IMR-90 (cell line): ENCODE results near the gene HNRNPA1L2. TPM values are rescaled to one million over a fixed set of nuclear protein-coding genes. Genes with fewer than 3 reads are reported as not detected.

Experiments used
- ATAC-seq: fragments of 200-7000 bp; cut with Tn5 transposase; 2 replicates; pipeline ENCODE4 v1.9.1; 2020; ENCODE audit warnings: low read depth, mild to moderate bottlenecking, moderate library complexity
- BruUV-seq: library from RNA; stranded (reverse); fragments of 400-500 nt; replicated peaks from 2 replicates; lab custom pipeline; 2021; lab: Mats Ljungman, UMichigan
- CTCF ChIA-PET: fragments of 300-600 bp; formaldehyde crosslinking; extraction: SDS; loops from one replicate; lab custom pipeline; 2021; ENCODE audit warnings: antibody characterized with exemption; lab: Yijun Ruan, JAX
- POLR2A ChIA-PET: fragments of 300-600 bp; sonication (Branson Sonifier 250); formaldehyde crosslinking; loops from one replicate; lab custom pipeline; 2022; ENCODE audit warnings: antibody characterized with exemption; ENCODE audit not compliant: unreplicated experiment; lab: Charles Lee
- DNase-seq: peaks from one replicate; pipeline ENCODE4 v3.0.0; 2013
- H2AFZ ChIP-seq: replicated peaks from 2 replicates; pipeline ENCODE3; 2013; ENCODE audit warnings: low read length, mild to moderate bottlenecking; ENCODE audit not compliant: poor library complexity
- H2AK5ac ChIP-seq: 2 replicates; pipeline ENCODE4 v1.6.1; 2013; ENCODE audit warnings: low read depth, low read length, inconsistent platforms
- H2AK9ac ChIP-seq: replicated peaks from 2 replicates; pipeline ENCODE3; 2013; ENCODE audit warnings: mild to moderate bottlenecking, low read depth, low read length, moderate library complexity; ENCODE audit not compliant: poor library complexity
- H2BK120ac ChIP-seq: 2 replicates; pipeline ENCODE4 v1.6.1; 2013; ENCODE audit warnings: low read depth, low read length, inconsistent platforms
- H2BK15ac ChIP-seq: 3 replicates; pipeline ENCODE4 v1.6.1; 2013; ENCODE audit warnings: low read depth, low read length, inconsistent platforms
- H2BK20ac ChIP-seq: 2 replicates; pipeline ENCODE4 v1.6.1; 2013; ENCODE audit warnings: low read depth, mild to moderate bottlenecking, inconsistent platforms, low read length, moderate library complexity
- H2BK5ac ChIP-seq: 2 replicates; pipeline ENCODE4 v1.6.1; 2013; ENCODE audit warnings: mild to moderate bottlenecking, low read depth, low read length, inconsistent platforms; ENCODE audit not compliant: poor library complexity, severe bottlenecking
- H3K14ac ChIP-seq: replicated peaks from 2 replicates; pipeline ENCODE4 v1.6.1; 2013; ENCODE audit warnings: low read depth, low read length, inconsistent platforms
- H3K18ac ChIP-seq: 2 replicates; pipeline ENCODE4 v1.6.1; 2013; ENCODE audit warnings: low read depth, low read length, control low read depth
- H3K23ac ChIP-seq: 2 replicates; pipeline ENCODE4 v1.6.1; 2013; ENCODE audit warnings: low read depth, low read length, inconsistent platforms
- H3K27ac ChIP-seq: 2 replicates; pipeline ENCODE4 v1.5.1; 2013; ENCODE audit warnings: mild to moderate bottlenecking, control low read depth, low read length; ENCODE audit not compliant: insufficient read depth
- H3K27me3 ChIP-seq: 2 replicates; pipeline ENCODE4 v1.6.1; 2013; ENCODE audit warnings: low read length; ENCODE audit not compliant: control insufficient read depth, insufficient read depth
- H3K36me3 ChIP-seq: 2 replicates; pipeline ENCODE4 v1.6.1; 2013; ENCODE audit warnings: low read length, mixed read lengths; ENCODE audit not compliant: control insufficient read depth, insufficient read depth
- H3K4ac ChIP-seq: 2 replicates; pipeline ENCODE4 v1.6.1; 2013; ENCODE audit warnings: low read depth, low read length, inconsistent platforms
- H3K4me1 ChIP-seq: 2 replicates; pipeline ENCODE4 v1.6.1; 2013; ENCODE audit warnings: low read length, mixed read lengths; ENCODE audit not compliant: control insufficient read depth, insufficient read depth
- H3K4me2 ChIP-seq: 2 replicates; pipeline ENCODE4 v1.6.1; 2013; ENCODE audit warnings: low read depth, mild to moderate bottlenecking, control low read depth, low read length, moderate library complexity
- H3K4me3 ChIP-seq: 2 replicates; pipeline ENCODE4 v1.5.1; 2013; ENCODE audit warnings: low read depth, mild to moderate bottlenecking, control low read depth, low read length, moderate library complexity; ENCODE audit not compliant: insufficient read depth
- H3K56ac ChIP-seq: 2 replicates; pipeline ENCODE4 v1.6.1; 2013; ENCODE audit warnings: low read length, inconsistent platforms; ENCODE audit not compliant: insufficient read depth; ENCODE audit errors: extremely low read depth
- H3K79me1 ChIP-seq, 2 experiments: 2 replicates each; pipeline ENCODE4 v1.6.1; 2013; ENCODE audit warnings: low read length in 2 of 2, inconsistent platforms in 1 of 2, low read depth in 1 of 2
- H3K9ac ChIP-seq: 2 replicates; pipeline ENCODE4 v1.6.1; 2013; ENCODE audit warnings: low read depth, low read length, control low read depth
- H3K9me1 ChIP-seq: 2 replicates; pipeline ENCODE4 v1.6.1; 2013; ENCODE audit warnings: low read length, inconsistent platforms; ENCODE audit not compliant: insufficient read depth
- H3K9me3 ChIP-seq: 2 replicates; pipeline ENCODE4 v1.6.1; 2013; ENCODE audit warnings: low read length; ENCODE audit not compliant: control insufficient read depth, insufficient read depth
- H4K20me1 ChIP-seq: 2 replicates; pipeline ENCODE4 v1.6.1; 2013; ENCODE audit warnings: low read length, inconsistent platforms; ENCODE audit not compliant: insufficient read depth
- H4K5ac ChIP-seq: 2 replicates; pipeline ENCODE4 v1.6.1; 2013; ENCODE audit warnings: mild to moderate bottlenecking, low read depth, low read length, control low read depth
- H4K8ac ChIP-seq, 2 experiments: 2 replicates each; pipeline ENCODE4 v1.6.1; 2013; ENCODE audit warnings: low read depth in 2 of 2, low read length in 2 of 2, control low read depth in 1 of 2, inconsistent platforms in 1 of 2
- H4K91ac ChIP-seq: 2 replicates; pipeline ENCODE4 v1.6.1; 2013; ENCODE audit warnings: low read depth, low read length, inconsistent platforms; ENCODE audit not compliant: insufficient read depth
- BHLHE40 ChIP-seq: fragments of 150-350 bp; IDR thresholded peaks from 2 replicates; pipeline ENCODE4 v1.6.1; 2016; ENCODE audit warnings: mild to moderate bottlenecking, low read depth, low read length
- CEBPB ChIP-seq: IDR thresholded peaks from 2 replicates; pipeline ENCODE4 v1.6.1; 2012; ENCODE audit warnings: low read depth, low read length, improper control_type of control experiment
- CHD1 ChIP-seq: IDR thresholded peaks from 2 replicates; pipeline ENCODE4 v1.6.1; 2012; ENCODE audit warnings: low read depth, low read length, improper control_type of control experiment
- FOS ChIP-seq: fragments of 150-350 bp; IDR thresholded peaks from 2 replicates; pipeline ENCODE4 v1.6.1; 2016; ENCODE audit warnings: low read depth, low read length
- MAFK ChIP-seq: IDR thresholded peaks from 2 replicates; pipeline ENCODE4 v1.6.1; 2012; ENCODE audit warnings: low read depth, low read length, improper control_type of control experiment
- MAZ ChIP-seq: IDR thresholded peaks from 2 replicates; pipeline ENCODE4 v1.6.1; 2012; ENCODE audit warnings: low read depth, mild to moderate bottlenecking, low read length, improper control_type of control experiment, moderate library complexity, borderline replicate concordance
- MXI1 ChIP-seq: IDR thresholded peaks from 2 replicates; pipeline ENCODE4 v1.6.1; 2012; ENCODE audit warnings: low read depth, mild to moderate bottlenecking, low read length, moderate library complexity, borderline replicate concordance
- NFE2L2 ChIP-seq: fragments of 150-350 bp; IDR thresholded peaks from 2 replicates; pipeline ENCODE4 v1.6.1; 2016; ENCODE audit warnings: low read depth, mild to moderate bottlenecking, low read length
- POLR2A ChIP-seq: IDR thresholded peaks from 2 replicates; pipeline ENCODE4 v1.6.1; 2012; ENCODE audit warnings: mild to moderate bottlenecking, low read depth, low read length
- RCOR1 ChIP-seq: IDR thresholded peaks from 2 replicates; pipeline ENCODE4 v1.6.1; 2012; ENCODE audit warnings: mild to moderate bottlenecking, low read length, improper control_type of control experiment; ENCODE audit not compliant: insufficient replicate concordance
- RFX5 ChIP-seq: IDR thresholded peaks from 2 replicates; pipeline ENCODE4 v1.8.0; 2012; ENCODE audit warnings: low read depth, mild to moderate bottlenecking, low read length, moderate library complexity
- SMC3 ChIP-seq: fragments of 150-350 bp; IDR thresholded peaks from 2 replicates; pipeline ENCODE4 v1.6.1; 2016; ENCODE audit warnings: low read depth, mild to moderate bottlenecking, antibody characterized with exemption, low read length, moderate library complexity
- WGBS, 2 experiments: methylation state at CpG; one replicate each; pipeline versions ENCODE4 v1.1.5 to v1.1.7; 2013; ENCODE audit warnings: missing lambda C conversion rate in 2 of 2; ENCODE audit not compliant: insufficient read length in 1 of 2; ENCODE audit errors: extremely low coverage in 2 of 2; 5-methylcytosine and 5-hydroxymethylcytosine counted together
- dilution Hi-C: fragments of 300-500 bp; cut with HindIII; formaldehyde crosslinking; loops from one replicate; pipeline ENCODE4 v1.14.3; 2018; ENCODE audit warnings: low sequenced_read_pairs; ENCODE audit not compliant: unreplicated experiment
- in situ Hi-C: fragments of 300-500 bp; cut with MboI; formaldehyde crosslinking; loops from 3 replicates; pipeline ENCODE4 v1.14.3; 2019; ENCODE audit warnings: low sequenced_read_pairs, inconsistent platforms, mixed read lengths
- intact Hi-C: fragments of 100-400 bp; cut with micrococcal nuclease; formaldehyde crosslinking; loops from 2 replicates; pipeline ENCODE4 v1.10.0; 2022
- polyA plus RNA-seq, 3 experiments: library from polyadenylated mRNA; depleted of rRNA; stranded (reverse); fragments of >200 nt; gene quantifications; 2 replicates each; pipeline ENCODE4 v1.2.3, GENCODE V29; 2012; ENCODE audit warnings: low replicate concordance in 1 of 3
- total RNA-seq: library from RNA; depleted of rRNA; stranded (reverse); fragments of >200 nt; gene quantifications from 2 replicates; pipeline ENCODE4 v1.2.3, GENCODE V29; 2012
- TF ChIP-seq, protein P1 (sequence below): fragments of 150-350 bp; IDR thresholded peaks from 2 replicates; pipeline ENCODE4 v1.6.1; 2017; ENCODE audit warnings: mild to moderate bottlenecking, antibody characterized with exemption, low read length, low read depth
- TF ChIP-seq, protein P2 (sequence below): conservative IDR thresholded peaks from 2 replicates; pipeline ENCODE4 v1.5.1; 2012; ENCODE audit warnings: mild to moderate bottlenecking, low read depth, low read length, improper control_type of control experiment

HNRNPA1L2 gene
- total and polyA plus RNA-seq, 2 of the 4 experiments (the other 2 are of a cell fraction), result 3.4 to 9.3 TPM

DNA sequence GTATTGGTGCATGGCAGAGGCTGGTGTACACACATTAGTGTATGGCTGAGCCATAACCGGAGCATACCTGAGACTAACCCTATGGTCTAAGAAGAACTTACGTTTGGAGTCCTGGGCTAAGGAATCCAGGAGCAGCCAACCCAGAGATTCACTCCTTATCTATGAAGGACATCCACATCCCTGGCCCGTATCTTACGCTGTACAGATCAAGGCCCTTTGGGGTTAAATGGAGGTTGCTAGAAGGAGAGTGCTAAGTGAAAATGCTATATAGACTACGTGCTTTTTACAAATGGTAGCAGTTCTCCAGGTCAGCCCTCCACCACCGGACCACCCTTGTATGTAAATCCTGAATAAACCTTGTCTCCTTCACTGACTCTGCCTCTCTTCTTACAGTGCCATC, 8.5 kb downstream of the HNRNPA1L2 start:
- DNase-seq (no peak), ATAC-seq (no peak)
- no peak overlapping the region for H2BK20ac ChIP-seq
- H3K4ac ChIP-seq, result peak overlapping the region; percentile 81
- peak overlapping the region; percentile 20; the same call in 1 of the 2 replicates for H3K27ac ChIP-seq
- BruUV-seq, result no TSS peak
- peaks cover 8% of the 10 kb centered on the region for H3K36me3 ChIP-seq
- no peak overlapping the region for H2AFZ ChIP-seq
- H3K56ac ChIP-seq, result no peak overlapping the region
- H3K14ac ChIP-seq, result peak overlapping the region; percentile 79
- intact Hi-C loops, result loop anchor here (5.0 to 10.0 kb wide), 2 partner anchors 76 to 193 kb away; partner anchors contain the start of gene CKAP2
- H3K27me3 ChIP-seq, result no peaks in the 10 kb centered on the region
- peaks cover 2% of the 10 kb centered on the region; the same call in 1 of the 2 replicates for H3K4me1 ChIP-seq
- peak overlapping the region; percentile 80 for H3K4me2 ChIP-seq
- POLR2A ChIA-PET, result no interaction called here
- WGBS, 2 experiments, result 20% methylated on average over 2 of the region's 6 CpGs; no CpG with 5 or more reads in 1 of the 2 experiments
- H4K20me1 ChIP-seq, result no peaks in the 10 kb centered on the region
- H3K9me1 ChIP-seq, result no peaks in the 10 kb centered on the region
- H2BK120ac ChIP-seq, result no peak overlapping the region
- peak overlapping the region; percentile 70 for H3K23ac ChIP-seq
- H3K18ac ChIP-seq, result no peak overlapping the region
- dilution Hi-C loops, result no loop called here
- peak overlapping the region; percentile 100 for H3K9ac ChIP-seq
- peak overlapping the region; percentile 93 for H3K4me3 ChIP-seq
- H2BK5ac ChIP-seq, result peak overlapping the region; percentile 8
- H2AK9ac ChIP-seq, result peak overlapping the region; percentile 73
- CTCF ChIA-PET, result no interaction called here
- H3K79me1 ChIP-seq, result peaks cover 9 to 33% of the 10 kb centered on the region in 2 experiments
- H4K91ac ChIP-seq, result 0 out of 2 replicates have a peak overlapping the region, but pooled peaks have one; percentile 1
- in situ Hi-C loops, result loop anchor here (10.0 kb wide), 1 partner anchor 196 kb away; the partner anchor contains the start of genes CKAP2 and VPS36
- no peak overlapping the region for H2BK15ac ChIP-seq
- peak overlapping the region; percentile 50 to 94; a peak in 3 of 4 replicates for H4K8ac ChIP-seq
- H2AK5ac ChIP-seq, result 0 out of 2 replicates have a peak overlapping the region, but pooled peaks have one; percentile 11
- no peak overlapping the region for H4K5ac ChIP-seq
- no peaks in the 10 kb centered on the region for H3K9me3 ChIP-seq
- TF ChIP-seq BHLHE40, result no peak
- no peak for TF ChIP-seq CEBPB
- no peak for TF ChIP-seq POLR2A
- no peak for TF ChIP-seq MXI1
- no peak for TF ChIP-seq RCOR1
- TF ChIP-seq MAZ, result no peak
- TF ChIP-seq, protein P1, sequence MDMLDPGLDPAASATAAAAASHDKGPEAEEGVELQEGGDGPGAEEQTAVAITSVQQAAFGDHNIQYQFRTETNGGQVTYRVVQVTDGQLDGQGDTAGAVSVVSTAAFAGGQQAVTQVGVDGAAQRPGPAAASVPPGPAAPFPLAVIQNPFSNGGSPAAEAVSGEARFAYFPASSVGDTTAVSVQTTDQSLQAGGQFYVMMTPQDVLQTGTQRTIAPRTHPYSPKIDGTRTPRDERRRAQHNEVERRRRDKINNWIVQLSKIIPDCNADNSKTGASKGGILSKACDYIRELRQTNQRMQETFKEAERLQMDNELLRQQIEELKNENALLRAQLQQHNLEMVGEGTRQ, result no peak
- no peak for TF ChIP-seq CHD1
- no peak for TF ChIP-seq NFE2L2
- no peak for TF ChIP-seq MAFK
- no peak for TF ChIP-seq SMC3
- no peak for TF ChIP-seq FOS
- TF ChIP-seq RFX5, result no peak
- TF ChIP-seq, protein P2, sequence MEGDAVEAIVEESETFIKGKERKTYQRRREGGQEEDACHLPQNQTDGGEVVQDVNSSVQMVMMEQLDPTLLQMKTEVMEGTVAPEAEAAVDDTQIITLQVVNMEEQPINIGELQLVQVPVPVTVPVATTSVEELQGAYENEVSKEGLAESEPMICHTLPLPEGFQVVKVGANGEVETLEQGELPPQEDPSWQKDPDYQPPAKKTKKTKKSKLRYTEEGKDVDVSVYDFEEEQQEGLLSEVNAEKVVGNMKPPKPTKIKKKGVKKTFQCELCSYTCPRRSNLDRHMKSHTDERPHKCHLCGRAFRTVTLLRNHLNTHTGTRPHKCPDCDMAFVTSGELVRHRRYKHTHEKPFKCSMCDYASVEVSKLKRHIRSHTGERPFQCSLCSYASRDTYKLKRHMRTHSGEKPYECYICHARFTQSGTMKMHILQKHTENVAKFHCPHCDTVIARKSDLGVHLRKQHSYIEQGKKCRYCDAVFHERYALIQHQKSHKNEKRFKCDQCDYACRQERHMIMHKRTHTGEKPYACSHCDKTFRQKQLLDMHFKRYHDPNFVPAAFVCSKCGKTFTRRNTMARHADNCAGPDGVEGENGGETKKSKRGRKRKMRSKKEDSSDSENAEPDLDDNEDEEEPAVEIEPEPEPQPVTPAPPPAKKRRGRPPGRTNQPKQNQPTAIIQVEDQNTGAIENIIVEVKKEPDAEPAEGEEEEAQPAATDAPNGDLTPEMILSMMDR, result no peak
